ENCODE results near the gene CD58.

The CD58 gene

GRCh38 chr1:116465845-116466685 lies 104.8 kb downstream of the CD58 start:
- DNase-seq: no peak

GRCh38 chr1:116465477-116465844 lies 105.4 kb downstream of the CD58 start:
- no peak for DNase-seq
